K562 (cell line): ENCODE results near the gene TSR3. TPM values are rescaled to one million over a fixed set of nuclear protein-coding genes. Genes with fewer than 3 reads are reported as not detected.

Experiments used
- ATAC-seq: fragments of 200-7000 bp; cut with Tn5 transposase; 3 replicates; pipeline ENCODE4 v1.9.1; 2020; ENCODE audit warnings: moderate library complexity
- BruUV-seq: library from RNA; stranded (reverse); fragments of 400-500 nt; replicated peaks from 2 replicates; lab custom pipeline; 2021; lab: Mats Ljungman, UMichigan
- CTCF ChIA-PET: fragments of 300-600 bp; formaldehyde crosslinking; extraction: SDS; loops from one replicate; lab custom pipeline; 2021; ENCODE audit warnings: low intra/inter-chr PET ratio; lab: Yijun Ruan, JAX
- POLR2A ChIA-PET: fragments of 300-600, 350-650 bp; sonication (Branson Sonifier 250); formaldehyde crosslinking; extraction: SDS; loops from one replicate; lab custom pipeline; 2021; ENCODE audit warnings: antibody characterized with exemption, inconsistent platforms; lab: Yijun Ruan, JAX
- DNase-seq, 4 experiments: peaks; one replicate each; pipeline versions ENCODE4 v3.0.0 to v3.0.0-alpha.2; 2011 to 2018; ENCODE audit warnings: low spot score in 3 of 4, mixed read lengths in 3 of 4; ENCODE audit errors: extremely low read depth in 1 of 4
- FAIRE-seq: peaks from 2 replicates; lab custom pipeline; 2011; peaks lifted over from hg19 to GRCh38; lab: Jason Lieb, UNC
- H2AFZ ChIP-seq: 2 replicates; pipeline ENCODE4 v1.6.0; 2011; ENCODE audit warnings: low read depth, low read length, control low read depth, inconsistent platforms
- H3K27ac ChIP-seq: fragments of 200-600 bp; 3 replicates; pipeline ENCODE4 v1.8.0; 2011; ENCODE audit warnings: low read depth, mild to moderate bottlenecking, control low read depth, inconsistent platforms, low read length, moderate library complexity, mixed read lengths; ENCODE audit errors: extremely low read depth
- H3K27me3 ChIP-seq, 2 experiments: fragments of 300-600 bp in 1 of 2; 2 replicates in 1 of 2; 3 replicates in 1 of 2; pipeline versions ENCODE4 v1.6.0 to v1.8.0; 2011; ENCODE audit warnings: inconsistent platforms in 2 of 2, low read length in 2 of 2, mild to moderate bottlenecking in 1 of 2, mixed read lengths in 1 of 2, moderate library complexity in 1 of 2; ENCODE audit not compliant: control insufficient read depth in 2 of 2, insufficient read depth in 2 of 2
- H3K36me3 ChIP-seq: fragments of 300-600 bp; 3 replicates; pipeline ENCODE4 v1.8.0; 2011; ENCODE audit warnings: mild to moderate bottlenecking, low read length, inconsistent platforms; ENCODE audit not compliant: control insufficient read depth, insufficient read depth
- H3K4me1 ChIP-seq, 2 experiments: fragments of 200-600 bp in 1 of 2; replicated peaks in 1 of 2; 2 replicates in 1 of 2; 3 replicates in 1 of 2; pipeline versions ENCODE4 v1.5.1 to v1.8.0; 2011; ENCODE audit warnings: inconsistent platforms in 2 of 2, low read length in 2 of 2, mild to moderate bottlenecking in 1 of 2, mixed read lengths in 1 of 2, moderate library complexity in 1 of 2; ENCODE audit not compliant: control insufficient read depth in 2 of 2, insufficient read depth in 2 of 2
- H3K4me2 ChIP-seq: 2 replicates; pipeline ENCODE4 v1.6.1; 2011; ENCODE audit warnings: low read length, control low read depth, inconsistent platforms, mixed read lengths; ENCODE audit not compliant: insufficient read depth
- H3K4me3 ChIP-seq: fragments of 200-600 bp; sonication (generic), shearing (Covaris generic); 2 replicates; pipeline ENCODE4 v1.5.1; 2016; ENCODE audit warnings: control low read depth, inconsistent platforms
- H3K79me2 ChIP-seq: fragments of 200-600 bp; 3 replicates; pipeline ENCODE4 v1.8.0; 2011; ENCODE audit warnings: low read length, inconsistent platforms; ENCODE audit not compliant: control insufficient read depth, insufficient read depth
- H3K9ac ChIP-seq, 2 experiments: 2 replicates each; pipeline versions ENCODE4 v1.6.0 to v1.6.1; 2011; ENCODE audit warnings: low read depth in 2 of 2, low read length in 2 of 2, control low read depth in 1 of 2, inconsistent platforms in 1 of 2, mild to moderate bottlenecking in 1 of 2, mixed read lengths in 1 of 2; ENCODE audit not compliant: insufficient read depth in 1 of 2
- H3K9me1 ChIP-seq: one replicate; pipeline ENCODE4 v1.6.0; 2011; ENCODE audit warnings: inconsistent platforms, mild to moderate bottlenecking, low read length, moderate library complexity; ENCODE audit not compliant: control insufficient read depth, insufficient read depth
- H3K9me3 ChIP-seq: replicated peaks from 2 replicates; pipeline ENCODE4 v1.5.1; 2011; ENCODE audit warnings: low read depth, low read length, inconsistent platforms; ENCODE audit not compliant: control insufficient read depth, insufficient read depth
- H4K20me1 ChIP-seq: replicated peaks from 2 replicates; pipeline ENCODE4 v1.6.1; 2011; ENCODE audit warnings: low read length, inconsistent platforms, mixed read lengths; ENCODE audit not compliant: control insufficient read depth, insufficient read depth
- NR0B1 ChIP-seq: fragments of 450-650 bp; IDR thresholded peaks from one replicate; pipeline ENCODE4 v1.6.1; 2018; ENCODE audit warnings: mild to moderate bottlenecking, moderate library complexity; ENCODE audit not compliant: partially characterized antibody
- POLR2G ChIP-seq: fragments of 200-400 bp; formaldehyde crosslinking; IDR thresholded peaks from 2 replicates; pipeline ENCODE4 v1.6.1; 2017; ENCODE audit warnings: low read depth, mild to moderate bottlenecking, antibody characterized with exemption, low read length, moderate library complexity
- ZBTB33 ChIP-seq: sonication (generic); formaldehyde crosslinking; IDR thresholded peaks from 2 replicates; pipeline ENCODE4 v1.8.1; 2023; ENCODE audit warnings: mild to moderate bottlenecking, missing genetic modification reagents
- WGBS: fragments of 100-300 bp; shearing (Covaris generic); methylation state at CpG from one replicate; pipeline ENCODE4 v1.1.6; 2016; ENCODE audit warnings: low coverage, mixed read lengths; ENCODE audit not compliant: insufficient coverage; ENCODE audit errors: missing lambda C conversion rate; 5-methylcytosine and 5-hydroxymethylcytosine counted together
- in situ Hi-C: fragments of 300-500 bp; cut with MboI; formaldehyde crosslinking; loops from 4 replicates; pipeline ENCODE4 v1.15.0; 2018; ENCODE audit warnings: inconsistent platforms, mixed read lengths
- intact Hi-C: fragments of 100-400 bp; cut with micrococcal nuclease; formaldehyde crosslinking; loops from 2 replicates; pipeline ENCODE4 v1.14.2; 2022
- polyA plus RNA-seq, 8 experiments: library from polyadenylated mRNA; depleted of rRNA in 4 of 8; stranded (reverse) in 5 of 8; unstranded in 3 of 8; fragments of >200 nt; fragmentation: Nextera tagmentation in 2 of 8; fragmentation: Illumina TruSeq in 1 of 8; extraction: Ambion mirVana in 2 of 8; extraction: Trizol in 1 of 8; gene quantifications; 2 replicates each; pipeline versions ENCODE4 v1.2.1 to v1.2.3, GENCODE V29; 2011 to 2014; ENCODE audit warnings: inconsistent platforms in 1 of 8, missing spikeins in 1 of 8
- total RNA-seq, 7 experiments: library from RNA; depleted of rRNA in 6 of 7; stranded (reverse); fragments of >200 nt in 6 of 7; fragmentation: Illumina TruSeq in 2 of 7; extraction: Trizol in 2 of 7; gene quantifications; 2 replicates each; pipeline versions ENCODE4 v1.2.1 to v1.2.3, GENCODE V29; 2011 to 2021; ENCODE audit warnings: low replicate concordance in 1 of 7

TSR3 gene
- total and polyA plus RNA-seq, 9 of the 15 experiments (the other 6 are each of a cell fraction or from before 2014, with no cell fraction given), result 1.5 to 74.8 (median 16.5) TPM

DNA sequence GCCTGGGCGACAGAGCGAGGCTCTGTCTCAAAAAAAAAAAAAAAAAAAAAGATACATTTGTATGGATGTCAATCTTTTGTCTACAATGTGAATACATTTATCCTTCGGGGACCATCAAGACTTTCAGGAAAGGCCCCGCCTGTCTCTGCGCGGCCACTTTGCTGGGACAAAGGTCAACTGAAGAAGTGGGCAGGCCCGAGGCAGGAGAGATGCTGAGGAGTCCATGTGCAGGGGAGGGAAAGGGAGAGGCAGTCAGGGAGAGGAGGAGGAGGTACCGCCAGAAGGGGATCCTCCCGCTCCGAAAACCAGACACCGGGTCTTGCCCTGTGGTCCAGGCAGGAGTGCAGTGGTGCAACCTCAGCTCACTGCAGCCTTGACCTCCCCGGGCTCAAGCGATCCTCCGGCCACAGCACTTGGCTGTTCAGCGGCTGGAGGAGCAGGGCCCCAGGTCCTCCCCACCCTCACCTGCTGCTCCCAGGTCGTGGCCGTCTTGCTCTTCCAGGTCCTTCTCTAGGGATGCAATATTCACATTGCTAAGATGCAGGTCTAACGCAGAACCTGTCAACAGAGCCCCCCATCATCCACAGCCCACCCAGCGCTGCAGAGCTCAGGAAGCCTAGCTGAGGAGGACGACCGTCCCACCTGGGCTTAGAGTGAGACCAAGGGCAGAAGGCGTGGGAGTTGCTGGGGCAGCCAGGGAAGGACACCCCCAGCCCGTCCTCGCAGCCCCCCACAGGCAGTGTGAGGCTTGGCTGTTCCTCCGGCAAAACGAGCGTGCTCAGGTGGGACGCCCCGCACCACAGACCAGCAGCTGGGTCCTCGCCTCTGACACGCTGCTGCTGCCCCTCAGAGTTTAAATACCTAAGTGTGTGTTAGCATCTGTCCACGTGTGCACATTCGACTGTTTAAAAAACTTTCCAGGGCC lies 19.6 kb upstream of the TSR3 start:
- FAIRE-seq, result no peak

More for the DNA sequence above, 19.6 kb upstream of the TSR3 start:
- no peak overlapping the region; a peak in 1 of 4 replicates for H3K9ac ChIP-seq
- H3K27ac ChIP-seq, result no peak overlapping the region
- BruUV-seq, result no TSS peak
- in situ Hi-C loops, result no loop called here
- H3K9me1 ChIP-seq, result no peaks in the 10 kb centered on the region
- intact Hi-C loops, result no loop called here
- no peaks in the 10 kb centered on the region for H4K20me1 ChIP-seq
- no peak overlapping the region for H3K4me2 ChIP-seq
- CTCF ChIA-PET, result no interaction called here
- H3K4me3 ChIP-seq, result no peak overlapping the region
- WGBS, result 89% methylated on average over 24 of the region's 33 CpGs
- TF ChIP-seq NR0B1 (no peak), ZBTB33 (CRISPR knock-in tag) (0 out of 2 replicates have a peak, but pooled peaks have one; percentile 23), POLR2G (peak; percentile 47)
- TF ChIP-seq, all 486 proteins: peak for 2
- Histone ChIP-seq H3K9me3 (no peaks in the 10 kb centered on the region), H3K36me3 (peaks cover 33% of the 10 kb centered on the region; the same call in 2 of the 3 replicates), H3K79me2 (peaks cover 7% of the 10 kb centered on the region; the same call in 2 of the 3 replicates), H3K27me3 (no peaks in the 10 kb centered on the region), H3K4me1 (peaks cover 0 to 54% of the 10 kb centered on the region in 2 experiments; a peak in 3 of 5 replicates), H2AFZ (no peak overlapping the region)
- ATAC-seq (no peak), DNase-seq (no peak)
- POLR2A ChIA-PET, result interaction anchor here (3.8 kb wide), 1 partner anchor 7 kb away, joined by 18 read pairs; no protein-coding TSS in a partner anchor
